Neutrophil (primary cell): ENCODE measurements around the gene TMEM238.

Experiments used
- H3K27ac ChIP-seq: fragments of 200-600 bp; sonication (generic); 2 replicates; pipeline ENCODE4 v1.5.1; 2016; ENCODE audit warnings: mild to moderate bottlenecking, moderate library complexity
- H3K27me3 ChIP-seq: fragments of 200-600 bp; sonication (generic); 2 replicates; pipeline ENCODE4 v1.6.0; 2016; ENCODE audit warnings: mild to moderate bottlenecking
- H3K36me3 ChIP-seq: fragments of 200-600 bp; sonication (generic); 2 replicates; pipeline ENCODE4 v1.5.1; 2017
- H3K4me1 ChIP-seq, 2 experiments: fragments of 200-600 bp in 1 of 2; sonication (generic) in 1 of 2; 1 replicate in 1 of 2; 2 replicates in 1 of 2; pipeline versions ENCODE4 v1.5.1 to v1.6.1; 2013 to 2016; ENCODE audit warnings: low read depth in 1 of 2, low read length in 1 of 2, mild to moderate bottlenecking in 1 of 2, moderate library complexity in 1 of 2; ENCODE audit not compliant: control insufficient read depth in 1 of 2, insufficient read depth in 1 of 2
- H3K4me3 ChIP-seq, 2 experiments: fragments of 200-600 bp in 1 of 2; sonication (generic) in 1 of 2; 1 replicate in 1 of 2; 2 replicates in 1 of 2; pipeline ENCODE4 v1.5.1; 2013 to 2016; ENCODE audit warnings: low read depth in 1 of 2, low read length in 1 of 2, mild to moderate bottlenecking in 1 of 2, moderate library complexity in 1 of 2
- H3K9me3 ChIP-seq: fragments of 200-600 bp; sonication (generic); 2 replicates; pipeline ENCODE4 v1.5.1; 2016
- CTCF ChIP-seq: fragments of 200-600 bp; sonication (generic); IDR thresholded peaks from 2 replicates; pipeline ENCODE4 v1.5.1; 2016; ENCODE audit warnings: antibody characterized with exemption

Gene TMEM238

GRCh38 chr19:55384920-55385723 lies 1.0 kb upstream of the TMEM238 start:
- H3K4me1 ChIP-seq = peaks cover 43 to 47% of the 10 kb centered on the region in 2 experiments
- peaks cover 30% of the 10 kb centered on the region for H3K36me3 ChIP-seq
- peak overlapping the region; percentile 78 to 100 for H3K4me3 ChIP-seq
- peak overlapping the region; percentile 88 for H3K27ac ChIP-seq
- peaks cover 21% of the 10 kb centered on the region for H3K27me3 ChIP-seq
- TF ChIP-seq CTCF = no peak
- no peaks in the 10 kb centered on the region for H3K9me3 ChIP-seq

GRCh38 chr19:55383279-55384130 lies 587 bp downstream of the TMEM238 start:
- peaks cover 14% of the 10 kb centered on the region for H3K36me3 ChIP-seq
- peaks cover 42 to 44% of the 10 kb centered on the region in 2 experiments for H3K4me1 ChIP-seq
- peak overlapping the region; percentile 78 to 100 for H3K4me3 ChIP-seq
- H3K27ac ChIP-seq = peak overlapping the region; percentile 88
- peaks cover 32% of the 10 kb centered on the region for H3K27me3 ChIP-seq
- H3K9me3 ChIP-seq = no peaks in the 10 kb centered on the region
- TF ChIP-seq CTCF = no peak

- Histone ChIP-seq H3K4me1 (peaks cover 33 to 35% of the 10 kb centered on the region in 2 experiments), H3K27ac (no peak overlapping the region), H3K4me3 (no peak overlapping the region), H3K9me3 (no peaks in the 10 kb centered on the region), H3K36me3 (peaks cover 5% of the 10 kb centered on the region), H3K27me3 (peaks cover 42% of the 10 kb centered on the region)
- no peak for TF ChIP-seq CTCF
Observed at GRCh38 chr19:55382522-55383054, 1.5 kb downstream of the TMEM238 start.

- Histone ChIP-seq H3K9me3 (no peaks in the 10 kb centered on the region), H3K27me3 (peaks cover 47% of the 10 kb centered on the region), H3K4me3 (no peak overlapping the region), H3K36me3 (no peaks in the 10 kb centered on the region), H3K4me1 (peaks cover 27 to 29% of the 10 kb centered on the region in 2 experiments), H3K27ac (no peak overlapping the region)
- TF ChIP-seq CTCF = no peak
Observed at GRCh38 chr19:55382013-55382412, 2.1 kb downstream of the TMEM238 start.

GRCh38 chr19:55379174-55379573 lies 4.9 kb downstream of the TMEM238 start:
- peaks cover 8 to 10% of the 10 kb centered on the region in 2 experiments for H3K4me1 ChIP-seq
- no peak for TF ChIP-seq CTCF
- H3K27me3 ChIP-seq = peaks cover 76% of the 10 kb centered on the region
- no peak overlapping the region for H3K27ac ChIP-seq
- no peaks in the 10 kb centered on the region for H3K36me3 ChIP-seq
- H3K4me3 ChIP-seq = no peak overlapping the region
- no peaks in the 10 kb centered on the region for H3K9me3 ChIP-seq
